Stimulated activated CD4-positive, alpha-beta T cell treated with anti-CD3 and anti-CD28 coated beads, Interleukin-1b, Interleukin-23, amount 100 ng/mL, for 48 hours (primary cell): Measurements from ENCODE around the gene TNIP1.

Experiments
- DNase-seq: peaks from one replicate; pipeline ENCODE4 v3.0.0-alpha.2; 2020

Gene TNIP1, protein sequence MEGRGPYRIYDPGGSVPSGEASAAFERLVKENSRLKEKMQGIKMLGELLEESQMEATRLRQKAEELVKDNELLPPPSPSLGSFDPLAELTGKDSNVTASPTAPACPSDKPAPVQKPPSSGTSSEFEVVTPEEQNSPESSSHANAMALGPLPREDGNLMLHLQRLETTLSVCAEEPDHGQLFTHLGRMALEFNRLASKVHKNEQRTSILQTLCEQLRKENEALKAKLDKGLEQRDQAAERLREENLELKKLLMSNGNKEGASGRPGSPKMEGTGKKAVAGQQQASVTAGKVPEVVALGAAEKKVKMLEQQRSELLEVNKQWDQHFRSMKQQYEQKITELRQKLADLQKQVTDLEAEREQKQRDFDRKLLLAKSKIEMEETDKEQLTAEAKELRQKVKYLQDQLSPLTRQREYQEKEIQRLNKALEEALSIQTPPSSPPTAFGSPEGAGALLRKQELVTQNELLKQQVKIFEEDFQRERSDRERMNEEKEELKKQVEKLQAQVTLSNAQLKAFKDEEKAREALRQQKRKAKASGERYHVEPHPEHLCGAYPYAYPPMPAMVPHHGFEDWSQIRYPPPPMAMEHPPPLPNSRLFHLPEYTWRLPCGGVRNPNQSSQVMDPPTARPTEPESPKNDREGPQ

DNA sequence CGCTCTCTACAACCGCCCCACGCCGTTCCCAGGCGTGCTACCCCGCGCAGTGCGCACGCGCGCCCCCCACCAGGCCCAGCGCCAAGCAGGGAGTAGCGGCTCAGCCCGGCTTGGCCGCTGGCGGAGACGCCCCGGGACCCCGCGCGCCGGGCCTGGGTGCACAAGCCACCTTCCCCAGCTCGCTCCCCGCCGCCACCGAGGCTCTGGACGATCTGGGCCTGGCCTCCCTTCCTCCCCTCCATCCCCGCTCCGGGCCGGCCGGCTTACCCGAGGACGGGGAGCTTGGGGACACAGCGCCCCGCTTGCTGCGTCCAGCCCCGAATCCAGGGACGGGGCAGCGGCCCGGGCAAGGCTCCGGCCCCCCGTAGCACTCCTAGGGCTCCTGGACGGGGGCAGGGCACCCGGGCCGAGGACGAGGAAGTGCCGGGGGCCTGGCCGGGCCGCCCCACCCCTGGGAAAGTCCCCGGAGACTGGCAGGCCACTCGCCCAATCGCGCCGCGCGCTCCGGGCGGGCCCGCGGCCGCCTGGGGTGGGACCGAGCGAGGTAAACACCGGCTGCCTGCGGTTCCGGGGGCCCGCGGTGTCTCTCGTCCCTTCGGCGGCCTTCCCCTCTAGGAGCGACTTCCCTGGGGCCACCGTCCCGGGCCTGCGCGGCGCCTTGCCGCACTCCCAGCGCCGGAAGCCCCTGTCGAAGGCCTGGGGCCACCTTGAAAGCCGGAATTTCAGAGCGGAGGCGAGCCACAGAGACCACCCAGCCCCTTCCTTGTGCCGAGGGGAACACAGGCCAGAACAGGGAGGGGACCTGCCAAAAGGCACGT, at the start of gene TNIP1:
TSS of gene TNIP1 (minus strand) at position 422 of the 818 bp plus-strand sequence. CDS start 15,939 bp downstream, outside the sequence.
- DNase-seq = peak; percentile 91

DNA sequence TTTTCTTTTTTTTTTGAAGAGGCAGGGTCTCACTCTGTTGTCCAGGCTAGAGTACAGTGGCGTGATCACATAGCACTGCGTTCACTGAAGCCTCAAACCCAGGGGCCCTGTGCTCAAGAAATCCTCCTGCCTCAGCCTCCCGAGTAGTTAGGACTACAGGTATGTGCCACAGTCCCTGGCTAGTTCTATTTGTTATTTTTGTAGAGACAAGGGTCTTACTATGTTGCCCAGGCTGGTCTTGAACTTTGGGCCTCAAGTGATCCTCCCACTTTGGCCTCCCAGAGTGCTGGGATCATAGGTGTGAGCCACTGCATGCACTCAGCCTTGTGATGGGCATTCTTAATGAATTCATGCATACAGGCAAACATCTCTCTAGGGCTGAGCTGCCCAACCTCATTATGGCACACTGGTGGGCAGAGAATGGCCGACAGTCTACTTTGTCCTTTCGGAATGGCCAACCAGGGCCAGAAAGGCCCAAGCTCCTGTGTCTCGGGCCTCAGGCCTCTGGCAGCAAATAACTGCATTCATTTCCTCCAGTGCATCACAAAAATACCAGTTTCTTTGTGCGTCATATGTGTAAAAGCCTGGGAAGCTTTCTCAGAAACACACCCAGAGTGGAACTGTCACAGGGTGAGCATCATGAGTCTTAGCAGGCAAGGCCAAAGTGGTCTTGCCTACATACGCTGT, 49.5 kb upstream of the TNIP1 start:
- no peak for DNase-seq

DNA sequence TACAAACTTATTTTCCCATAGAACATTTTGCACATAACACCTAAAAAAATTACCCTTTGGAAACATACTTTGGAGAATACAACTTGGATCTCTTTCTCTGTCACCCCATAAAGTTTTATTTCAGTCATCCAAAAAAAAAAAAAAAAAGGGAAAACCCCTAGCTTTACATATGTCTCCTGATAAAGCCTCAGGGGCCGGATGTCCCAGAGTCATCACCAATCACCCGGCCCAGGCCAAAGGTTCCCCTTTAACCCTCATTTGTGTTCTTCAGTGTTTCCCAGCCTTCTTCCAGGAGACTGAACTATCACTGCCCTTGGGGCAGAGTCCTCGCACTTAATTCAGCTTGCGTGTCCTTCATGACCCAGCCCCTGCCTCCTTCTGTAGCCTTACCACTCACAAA, 48.0 kb upstream of the TNIP1 start:
- DNase-seq = no peak

DNA sequence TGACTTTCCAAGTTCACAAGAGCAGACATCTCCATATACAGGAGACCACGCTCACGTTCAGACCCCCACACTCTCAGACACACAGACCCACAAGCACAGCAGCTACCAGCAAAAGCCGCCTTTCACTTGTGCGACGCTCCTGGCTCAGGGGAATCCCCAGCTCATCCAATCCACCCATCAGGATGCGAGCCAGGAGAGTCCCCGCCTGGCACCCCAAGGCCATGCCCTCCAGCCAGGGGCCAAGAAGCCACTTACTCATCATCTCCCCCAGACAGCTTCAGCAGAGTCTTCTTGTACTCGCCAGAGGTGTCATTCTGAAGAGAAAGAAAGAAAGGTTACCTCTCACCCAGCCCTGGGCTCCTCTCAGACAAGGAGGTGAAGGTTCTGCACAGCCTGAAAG, 47.1 kb upstream of the TNIP1 start:
- DNase-seq = no peak

DNA sequence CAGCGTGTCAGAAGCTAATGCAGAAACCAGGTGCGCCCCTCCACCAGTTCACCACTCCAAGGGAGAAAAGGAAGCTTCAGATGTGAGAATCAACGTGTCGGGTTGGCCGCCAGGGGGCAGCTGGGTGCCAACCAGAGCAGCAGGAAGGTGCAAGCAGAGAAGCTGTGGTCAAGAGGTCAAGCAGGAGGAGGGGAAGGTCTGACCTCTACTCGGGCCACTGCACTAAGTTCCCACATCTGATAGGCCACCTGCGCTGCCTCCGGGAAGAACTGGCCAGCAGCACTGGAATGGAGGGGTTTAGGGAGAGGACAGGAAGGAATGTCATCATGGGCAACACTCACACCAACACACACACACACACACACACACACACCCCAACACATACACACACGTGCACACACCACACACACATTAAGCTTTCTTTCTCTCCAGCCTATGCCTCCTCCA, 45.4 kb upstream of the TNIP1 start:
- DNase-seq = peak; percentile 53

DNA sequence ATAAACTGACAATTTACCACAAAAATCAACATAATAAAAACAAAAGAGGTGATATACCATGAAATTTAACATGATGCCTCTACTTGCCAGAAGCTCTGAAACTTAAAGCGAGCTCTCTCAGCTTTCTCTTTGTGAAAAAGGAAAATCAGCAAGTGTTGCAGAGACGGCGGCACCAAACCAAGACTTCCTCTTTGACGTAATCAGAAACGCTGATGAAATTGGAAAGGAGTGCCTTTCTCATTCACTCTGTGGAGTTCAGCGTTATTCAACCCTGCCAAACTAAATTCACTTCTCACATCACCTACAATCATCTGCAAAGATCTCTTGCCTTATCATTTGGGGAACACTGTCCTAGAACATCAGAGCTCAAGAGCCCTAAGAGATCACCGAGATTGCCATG, 44.6 kb upstream of the TNIP1 start:
- no peak for DNase-seq

DNA sequence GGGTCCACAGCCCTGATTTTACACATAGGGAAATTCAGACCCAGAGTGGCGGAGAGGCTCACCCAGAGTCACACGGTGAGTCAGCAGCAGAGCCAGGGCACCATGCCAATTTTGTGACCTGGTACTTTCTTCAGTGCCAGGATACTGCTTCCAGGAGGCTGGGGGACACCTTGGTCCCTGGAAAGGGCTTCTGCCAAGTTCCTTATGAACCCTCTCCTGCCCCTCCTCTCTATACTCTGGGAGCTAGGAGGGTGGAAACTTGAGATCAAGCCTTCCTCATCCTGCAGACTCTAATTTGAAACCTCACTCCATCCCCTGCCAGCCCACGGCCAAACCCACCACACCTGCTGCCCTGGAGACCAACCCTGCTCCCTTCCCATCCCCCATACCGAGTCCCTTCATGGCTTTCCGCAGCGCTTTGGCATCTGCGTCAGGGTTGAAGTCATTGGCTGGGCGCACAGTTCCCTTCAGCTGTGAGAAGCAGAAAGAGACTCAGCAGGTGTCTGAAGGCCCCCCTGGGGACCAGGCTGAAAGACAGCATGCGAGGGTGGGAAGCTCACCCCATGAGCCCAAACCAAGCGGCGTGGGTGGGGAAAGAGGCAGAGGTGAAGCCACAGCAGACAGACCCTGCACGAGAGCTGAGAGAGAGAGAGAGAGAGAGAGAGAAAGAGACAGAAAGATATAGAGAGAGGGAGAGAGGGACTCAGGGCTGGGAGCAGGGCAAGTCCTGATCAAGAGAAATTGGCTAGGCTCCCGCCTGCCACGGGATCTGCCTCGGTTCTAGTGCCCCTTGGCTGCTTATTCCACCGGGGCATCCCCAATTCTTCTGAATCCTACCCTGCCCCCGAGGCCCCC, 43.3 kb upstream of the TNIP1 start:
- DNase-seq = peak; percentile 51

DNA sequence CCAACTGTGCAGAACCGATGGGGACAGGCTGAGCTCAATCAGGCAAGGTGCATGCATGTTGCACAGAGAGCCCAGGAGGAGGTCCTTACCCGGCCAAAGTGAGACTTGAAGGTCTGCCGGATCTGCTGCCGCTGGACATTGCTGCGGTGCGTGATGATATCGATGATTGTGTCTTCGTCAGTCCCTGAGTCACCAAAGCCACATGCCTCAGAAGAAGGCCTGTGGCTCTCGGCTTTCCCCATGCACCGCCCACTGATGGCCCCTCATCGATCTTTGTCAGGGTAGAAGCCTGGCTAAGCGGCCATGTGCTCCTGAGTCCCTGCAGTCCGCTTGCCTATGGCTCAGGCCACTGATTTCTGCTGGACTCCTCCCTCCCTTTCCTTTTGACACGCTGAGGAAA, 42.0 kb upstream of the TNIP1 start:
- no peak for DNase-seq

DNA sequence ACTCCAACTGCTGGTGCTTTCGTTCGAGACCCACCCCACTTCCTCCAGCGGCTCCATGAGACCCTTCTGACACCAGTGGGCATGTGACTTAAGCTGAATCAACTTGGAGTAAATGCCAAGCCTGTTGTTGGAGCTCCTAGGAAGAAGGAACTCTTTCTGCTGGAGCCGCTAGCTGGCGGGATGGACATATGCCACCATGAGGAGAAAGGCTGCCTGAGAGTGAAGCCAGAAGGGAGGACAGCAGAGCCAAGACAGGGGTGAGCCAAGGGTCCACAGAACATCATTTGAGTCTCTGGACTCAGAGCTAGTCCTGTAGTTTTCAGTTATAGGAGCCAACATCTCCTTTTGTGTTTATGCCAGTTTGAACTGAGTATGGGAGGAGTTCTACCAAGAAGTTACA, 40.8 kb upstream of the TNIP1 start:
- no peak for DNase-seq

DNA sequence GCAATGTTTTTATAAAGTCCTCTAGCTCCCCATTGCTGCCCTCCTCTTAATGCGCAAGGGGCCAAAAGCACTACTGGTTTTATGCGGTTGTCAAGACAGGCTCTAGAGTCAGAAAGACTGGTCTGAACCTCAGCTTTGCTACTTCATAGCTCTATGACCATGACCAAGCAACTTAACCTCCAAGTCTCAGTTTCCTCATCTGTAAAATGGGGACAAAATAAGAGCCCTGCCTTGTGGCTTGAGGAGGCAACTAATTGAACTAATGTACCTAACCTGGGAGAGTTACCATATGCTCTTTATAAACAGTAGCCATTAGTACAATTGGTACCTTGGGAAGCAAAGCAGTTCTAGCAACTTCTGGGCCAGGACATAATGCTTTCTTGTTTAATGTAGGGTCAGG, 40.3 kb upstream of the TNIP1 start:
- no peak for DNase-seq

DNA sequence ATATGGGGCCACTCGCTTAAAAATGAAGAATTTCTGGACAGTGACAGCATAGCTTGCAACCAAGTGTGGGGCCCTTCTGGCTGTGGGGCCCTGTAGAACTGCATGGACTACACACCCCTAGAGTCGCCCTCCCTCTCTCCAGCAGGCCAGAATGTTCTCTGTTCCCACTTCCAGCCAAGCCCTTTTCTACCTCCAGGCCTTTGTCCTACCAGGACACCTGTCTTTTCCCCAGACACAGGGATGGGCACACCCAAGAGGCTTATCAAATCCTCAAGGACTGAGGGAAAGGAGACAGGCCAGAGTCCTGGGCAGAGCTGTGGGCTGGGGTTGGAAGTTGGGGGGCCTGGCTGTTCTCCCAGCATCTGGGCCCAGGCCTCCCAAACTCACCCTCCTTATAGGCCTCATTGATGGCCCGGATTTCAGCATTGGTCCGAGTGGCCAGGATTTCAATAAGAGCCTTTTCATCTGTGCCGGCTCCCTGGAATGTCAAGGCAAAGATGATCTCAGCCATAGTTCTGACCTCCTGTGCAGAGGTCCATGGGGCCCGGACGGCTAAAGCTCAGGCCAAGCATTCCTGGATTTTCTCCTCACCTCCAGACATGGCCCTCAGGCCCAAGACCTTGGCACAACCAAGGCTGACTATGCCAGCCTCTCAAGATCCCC, 38.2 kb upstream of the TNIP1 start:
- no peak for DNase-seq

DNA sequence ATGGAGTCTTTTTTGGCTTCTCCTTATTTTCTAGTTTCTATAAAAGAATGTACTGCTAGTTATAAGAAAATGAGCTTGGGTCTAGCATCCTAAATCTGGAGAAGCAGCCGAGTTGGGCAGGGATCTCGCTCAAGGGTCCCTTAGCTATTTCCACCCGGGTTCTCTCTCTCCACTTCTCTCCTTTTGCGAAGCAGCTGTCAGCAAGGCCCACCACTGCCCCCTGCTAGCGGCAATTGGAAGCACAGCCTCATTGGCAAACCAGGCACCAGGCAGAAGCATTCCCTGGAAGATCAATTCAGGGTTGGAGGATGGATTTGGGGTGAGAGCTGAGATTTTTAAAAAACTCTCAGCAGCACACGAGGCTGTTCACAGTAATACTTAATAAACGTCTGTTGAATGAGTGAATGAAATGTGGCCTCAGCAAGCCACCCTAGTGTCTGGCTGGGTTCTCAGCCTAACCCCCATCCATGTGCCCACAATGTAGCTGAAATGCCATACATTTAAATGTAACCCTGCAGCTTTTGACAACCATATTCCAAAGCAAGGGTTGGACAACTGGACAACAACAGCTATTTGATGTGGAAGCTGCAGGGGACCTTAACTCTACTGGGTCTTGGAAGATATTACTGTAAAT, 34.6 kb upstream of the TNIP1 start:
- peak; percentile 66 for DNase-seq

DNA sequence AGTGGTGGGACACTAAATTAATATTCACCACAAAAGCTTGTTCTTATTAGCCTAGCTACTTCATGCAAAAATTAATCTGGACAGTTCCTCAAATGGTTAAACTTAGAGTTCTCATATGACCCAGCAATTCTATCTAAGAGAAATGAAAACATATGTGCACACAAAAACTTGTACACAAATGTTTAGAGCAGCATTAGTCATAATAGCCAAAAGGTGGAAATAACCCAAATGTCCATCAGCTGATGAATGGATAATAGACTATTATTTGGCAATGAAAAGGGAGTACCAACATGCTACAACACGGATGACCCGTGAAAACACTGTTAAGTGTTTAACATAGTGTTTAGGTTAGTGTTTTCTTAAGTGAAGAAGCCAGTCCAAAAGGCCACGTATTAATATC, 32.8 kb upstream of the TNIP1 start:
- DNase-seq = no peak

DNA sequence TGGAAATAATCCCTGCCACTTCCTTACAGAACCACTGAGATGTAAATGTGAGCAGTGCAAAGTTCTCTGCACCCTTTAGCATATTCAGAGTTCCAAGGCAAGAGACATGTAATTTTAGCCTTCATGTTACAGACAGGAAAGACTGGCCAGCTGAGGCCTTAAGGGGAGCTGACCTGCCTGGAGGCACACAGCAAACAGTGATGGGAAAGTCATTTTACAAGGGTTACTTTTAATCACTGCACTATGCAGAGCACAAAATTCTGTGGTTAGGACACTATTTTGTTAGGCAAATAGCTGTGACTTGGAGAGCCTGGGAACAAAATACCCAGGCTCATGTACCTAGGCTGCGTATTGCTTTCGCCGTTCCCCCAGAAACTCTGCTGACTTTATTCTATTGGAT, 30.2 kb upstream of the TNIP1 start:
- no peak for DNase-seq

DNA sequence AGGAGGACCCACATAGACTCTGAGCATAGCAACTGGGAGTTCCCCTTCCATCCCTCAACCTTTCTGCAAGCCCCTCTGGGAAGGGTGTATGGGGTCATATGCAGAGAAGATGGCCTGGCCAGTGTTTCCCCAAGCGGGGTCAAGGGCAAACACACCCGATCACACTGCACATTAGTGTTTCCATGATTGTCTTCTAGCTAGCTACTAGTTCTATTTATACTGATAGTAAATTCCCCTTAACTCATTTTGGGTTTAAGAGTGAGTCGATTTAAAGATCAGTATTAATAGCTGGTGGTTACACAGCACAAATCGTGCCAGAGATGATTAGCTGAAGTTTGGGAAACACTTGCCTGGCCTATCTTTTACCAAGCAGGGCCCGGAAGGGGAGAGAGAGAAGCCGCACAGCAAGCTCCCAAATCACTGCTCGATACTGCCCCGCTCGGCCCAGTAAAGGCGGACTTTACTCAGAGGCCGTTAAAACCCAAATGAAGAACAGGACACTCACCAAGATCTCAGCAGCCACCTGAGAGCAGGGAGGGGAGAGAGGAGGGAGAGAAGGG, 29.4 kb upstream of the TNIP1 start:
- no peak for DNase-seq

DNA sequence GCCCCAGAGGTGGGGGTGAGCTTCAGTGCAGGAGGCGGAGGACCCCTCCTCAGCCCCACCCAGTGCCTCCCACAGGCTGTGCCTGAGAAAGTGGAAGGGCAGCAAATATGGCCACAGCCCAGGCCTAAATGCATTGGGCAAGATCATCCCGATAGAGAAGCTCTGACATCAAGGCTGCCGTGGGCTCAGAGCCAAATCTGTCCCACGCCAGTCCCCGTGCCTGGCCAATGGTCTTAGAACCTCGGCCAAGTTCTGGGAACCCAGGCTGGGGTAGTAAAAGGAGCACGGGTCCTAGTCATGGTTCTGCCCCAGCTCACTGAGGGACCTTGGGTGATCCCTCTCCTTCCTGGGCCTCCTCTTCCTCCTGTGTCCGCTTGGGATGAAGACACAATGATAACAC, 27.7 kb upstream of the TNIP1 start:
- DNase-seq = no peak

DNA sequence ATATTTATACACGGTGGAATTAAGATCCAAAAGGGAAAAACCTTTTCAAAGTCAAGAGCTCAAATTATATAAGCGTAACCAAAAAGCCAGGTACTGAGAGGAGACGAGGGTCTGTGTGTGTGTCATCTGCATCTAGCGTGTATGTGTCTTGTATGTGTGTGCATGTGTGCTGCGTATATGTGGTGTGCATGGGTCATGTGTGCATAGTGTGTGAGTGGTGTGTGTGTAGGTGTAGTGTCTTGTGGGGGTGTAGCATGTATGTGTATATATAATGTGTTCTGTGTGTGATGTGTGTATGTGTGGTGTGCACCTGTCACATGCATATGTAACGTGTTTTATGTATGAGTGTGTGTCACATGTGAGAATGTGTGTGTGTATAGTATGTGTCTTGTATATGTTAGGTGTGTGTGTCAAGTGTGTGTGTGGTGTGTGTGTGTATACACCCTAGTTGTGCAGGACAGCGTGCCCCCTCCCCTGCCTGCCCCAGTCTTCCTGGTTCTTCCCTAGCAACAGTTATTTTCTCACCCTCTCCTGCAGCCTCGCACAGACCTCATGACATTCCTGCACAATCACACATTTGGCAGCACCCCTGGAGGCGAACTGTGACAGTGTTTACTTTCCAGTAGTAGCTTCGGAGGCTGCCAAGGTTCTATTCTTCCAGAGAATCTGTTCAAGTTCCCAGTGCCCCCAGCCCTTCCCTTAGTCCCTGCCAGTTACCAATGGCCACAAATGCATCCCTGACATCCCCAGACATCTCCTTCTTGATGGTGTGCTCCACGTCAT, 27.1 kb upstream of the TNIP1 start:
- DNase-seq = no peak

DNA sequence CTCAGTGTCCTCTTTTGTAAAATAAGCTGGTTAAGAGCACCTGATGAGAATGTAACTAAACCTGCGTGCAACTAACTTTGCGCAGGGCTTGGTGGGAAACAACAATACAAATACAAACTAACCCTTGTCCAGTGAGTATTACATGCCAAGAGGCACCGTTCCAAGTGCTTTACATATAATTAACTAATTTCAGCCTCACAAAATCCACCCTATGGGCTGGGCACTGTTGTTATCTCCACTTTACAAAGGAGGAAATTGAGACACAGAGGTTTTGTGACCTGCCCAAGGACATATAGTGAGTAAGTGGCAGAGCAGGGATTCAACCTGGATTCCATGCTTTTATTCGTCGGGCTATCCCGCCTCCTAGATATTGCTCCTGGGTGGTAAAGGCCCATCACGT, 26.2 kb upstream of the TNIP1 start:
- no peak for DNase-seq

DNA sequence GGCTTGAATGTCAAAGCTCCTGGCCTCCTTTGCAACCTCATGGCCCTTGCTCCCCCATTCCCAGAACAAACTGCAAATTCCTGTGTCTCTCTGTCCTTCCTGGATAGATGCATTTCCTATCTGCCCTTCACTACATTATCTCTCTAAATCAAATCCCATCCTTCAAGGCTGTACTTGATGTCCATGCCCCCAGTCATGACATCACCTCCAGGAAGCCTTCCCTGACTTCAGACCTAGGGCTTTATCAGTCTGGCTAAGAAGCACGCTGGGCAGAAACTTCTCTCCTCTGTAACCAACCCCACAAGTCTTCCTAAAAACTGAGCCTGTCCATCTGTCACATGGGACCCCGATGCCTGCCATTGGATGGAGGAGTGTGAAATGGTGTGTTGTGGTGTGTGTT, 25.7 kb upstream of the TNIP1 start:
- DNase-seq = no peak

DNA sequence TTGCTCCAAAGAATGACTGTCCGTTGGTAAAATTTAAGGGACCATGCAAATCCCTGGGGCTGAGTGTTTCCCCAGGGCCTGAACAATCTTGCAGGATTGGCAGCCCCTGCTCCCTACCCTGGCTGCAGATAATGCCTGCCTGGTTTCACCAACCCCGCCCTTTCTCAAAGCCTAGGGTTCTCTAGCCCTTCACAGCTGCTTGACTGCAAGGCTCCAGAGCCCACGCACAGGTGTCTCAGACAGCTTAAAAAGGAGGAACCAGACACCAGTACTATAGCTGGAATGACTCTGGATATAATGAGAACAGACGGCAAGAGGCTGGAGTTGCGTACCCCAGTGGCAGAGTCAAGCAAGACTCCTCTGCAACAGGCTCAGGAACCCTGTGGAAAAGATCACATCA, 25.2 kb upstream of the TNIP1 start:
- DNase-seq = no peak
